HG02798 (cell line): ENCODE measurements around the gene GALNT10.

ENCODE experiments used
- ATAC-seq: cut with Tn5 transposase; IDR thresholded peaks from one replicate; pipeline ENCODE4 v1.9.1; 2021; ENCODE audit warnings: mild to moderate bottlenecking; ENCODE audit not compliant: unreplicated experiment, poor library complexity

The GALNT10 gene

DNA sequence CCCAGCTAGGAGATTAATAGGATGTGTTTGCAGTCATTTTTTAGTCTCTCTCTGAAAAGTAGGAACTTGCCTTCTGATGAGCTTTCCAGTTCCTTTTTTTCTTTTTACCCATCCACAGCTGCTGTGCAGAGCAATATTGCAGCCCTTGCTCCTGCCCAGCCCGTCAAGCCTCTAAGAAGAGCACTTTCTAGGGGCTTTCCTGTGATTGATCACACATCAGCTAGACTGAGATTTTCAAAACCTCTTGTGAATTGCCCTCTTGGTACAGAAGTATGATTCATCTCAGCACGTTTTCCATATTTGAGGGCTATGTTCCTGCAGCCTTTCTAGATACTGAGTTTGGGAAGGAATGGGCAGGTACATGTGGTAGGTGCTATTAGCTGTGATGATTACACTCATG, 93.9 kb downstream of the GALNT10 start:
- peak; percentile 96 for ATAC-seq

GRCh38 chr5:154285661-154286408, 95.3 kb downstream of the GALNT10 start:
- ATAC-seq: no peak

DNA sequence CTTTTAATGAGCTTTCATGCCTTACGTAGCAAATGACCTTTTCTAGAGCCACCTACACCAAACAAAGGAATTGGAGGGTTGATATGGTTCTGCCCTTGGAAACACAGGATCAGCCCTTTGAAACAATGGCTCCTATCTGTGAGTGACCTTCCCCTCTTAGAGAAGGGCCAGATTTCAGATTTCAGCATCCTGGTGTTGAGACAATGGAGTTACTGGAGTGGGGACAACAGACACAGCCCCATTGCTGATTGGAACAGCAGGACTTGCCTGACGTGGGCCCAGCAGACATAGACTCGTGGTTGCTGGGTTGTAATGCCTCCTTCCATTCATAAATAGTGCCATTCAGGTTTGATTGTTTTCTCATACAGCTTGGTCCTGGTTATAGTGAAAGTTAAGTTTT, 96.0 kb downstream of the GALNT10 start:
- no peak for ATAC-seq

GRCh38 chr5:154287136-154287535, 96.6 kb downstream of the GALNT10 start:
- no peak for ATAC-seq

DNA sequence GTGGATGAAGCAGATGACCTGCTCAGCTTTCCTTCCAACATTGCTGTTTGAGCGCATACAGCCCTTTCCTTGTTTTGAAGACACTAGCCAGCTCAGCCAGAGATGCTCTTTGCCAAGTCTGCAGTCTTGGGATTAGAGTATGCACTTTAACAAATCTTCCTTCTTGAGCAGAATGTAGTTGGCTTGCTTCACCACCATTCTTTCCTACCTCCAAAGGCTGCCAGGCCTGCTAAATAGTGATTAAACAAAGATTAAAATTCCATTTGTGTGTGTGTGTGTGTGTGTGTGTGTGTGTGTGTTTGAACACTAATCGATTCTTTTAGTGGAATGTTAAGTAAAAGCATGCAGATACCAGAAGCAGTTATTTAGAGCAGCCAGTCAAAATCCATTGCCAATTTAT, 97.6 kb downstream of the GALNT10 start:
- ATAC-seq: no peak

DNA sequence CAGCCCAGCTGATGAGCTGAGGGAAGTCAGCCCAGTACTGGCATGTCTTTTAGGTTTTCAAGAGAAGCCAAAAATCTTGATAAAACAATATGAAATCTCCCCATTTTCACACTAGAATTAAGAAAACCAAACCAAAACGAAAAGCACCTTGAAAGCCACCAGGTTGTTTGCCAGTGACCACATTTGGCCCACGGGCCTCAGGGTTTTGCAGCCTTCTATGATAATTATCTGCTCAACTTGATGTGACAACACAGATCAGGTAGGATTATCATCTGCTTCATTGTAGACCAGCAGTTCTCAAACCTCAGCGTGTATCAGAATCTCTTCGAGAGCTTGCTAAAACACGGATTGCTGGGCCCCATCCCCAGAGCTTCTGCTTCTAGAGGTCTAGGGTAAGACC, 101.4 kb downstream of the GALNT10 start:
- no peak for ATAC-seq

GRCh38 chr5:154293219-154293618, 102.7 kb downstream of the GALNT10 start:
- ATAC-seq: no peak

DNA sequence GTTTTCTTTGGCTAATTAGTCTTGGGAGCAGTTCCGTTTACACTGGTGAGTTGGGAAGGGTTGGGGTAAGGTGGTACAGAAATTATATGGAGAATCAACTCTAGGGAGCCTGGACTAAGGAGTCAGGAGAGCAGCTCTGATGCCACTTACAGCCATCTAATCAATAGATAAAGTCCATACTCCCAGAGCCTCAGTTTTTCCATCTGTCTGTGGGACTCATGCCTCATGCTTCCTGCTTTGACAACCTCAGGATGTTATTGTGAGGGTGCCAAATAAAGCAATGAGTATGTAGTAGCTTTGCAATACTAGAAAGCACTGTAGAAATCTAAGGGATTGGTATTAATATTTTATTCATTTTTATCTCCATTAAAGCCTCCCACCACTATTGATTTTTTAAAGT, 105.0 kb downstream of the GALNT10 start:
- ATAC-seq: no peak

DNA sequence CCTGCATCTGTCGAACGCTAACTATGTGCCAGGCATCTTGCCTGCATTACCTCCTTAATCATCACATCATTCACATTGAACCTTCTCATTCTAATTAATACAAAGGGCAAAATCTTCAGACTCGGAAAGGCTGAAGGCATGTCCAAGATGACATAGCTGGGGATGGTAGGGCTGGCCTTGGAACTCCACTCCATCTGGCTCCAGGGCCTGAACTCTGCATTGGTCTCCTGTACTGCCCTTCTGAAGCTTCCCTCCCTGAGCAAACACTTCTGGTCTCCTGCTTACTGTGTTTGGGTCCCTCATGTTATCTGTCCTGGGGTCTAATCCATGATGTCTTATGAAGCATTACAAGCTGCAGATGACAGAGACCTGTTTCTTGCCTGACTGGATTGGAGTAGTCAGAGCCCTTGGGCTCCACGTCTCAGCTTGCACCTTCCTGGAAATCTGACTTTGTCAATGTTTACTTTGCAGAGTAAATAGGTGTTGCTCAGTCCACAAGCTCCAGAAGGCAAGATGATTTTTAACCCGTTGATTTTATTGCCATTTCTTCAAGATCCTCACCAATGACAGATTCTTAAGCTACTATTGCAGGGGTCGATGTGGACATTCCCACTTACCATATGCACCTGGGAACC, 106.1 kb downstream of the GALNT10 start:
- ATAC-seq: no peak

GRCh38 chr5:154298065-154298464, 107.5 kb downstream of the GALNT10 start:
- no peak for ATAC-seq

DNA sequence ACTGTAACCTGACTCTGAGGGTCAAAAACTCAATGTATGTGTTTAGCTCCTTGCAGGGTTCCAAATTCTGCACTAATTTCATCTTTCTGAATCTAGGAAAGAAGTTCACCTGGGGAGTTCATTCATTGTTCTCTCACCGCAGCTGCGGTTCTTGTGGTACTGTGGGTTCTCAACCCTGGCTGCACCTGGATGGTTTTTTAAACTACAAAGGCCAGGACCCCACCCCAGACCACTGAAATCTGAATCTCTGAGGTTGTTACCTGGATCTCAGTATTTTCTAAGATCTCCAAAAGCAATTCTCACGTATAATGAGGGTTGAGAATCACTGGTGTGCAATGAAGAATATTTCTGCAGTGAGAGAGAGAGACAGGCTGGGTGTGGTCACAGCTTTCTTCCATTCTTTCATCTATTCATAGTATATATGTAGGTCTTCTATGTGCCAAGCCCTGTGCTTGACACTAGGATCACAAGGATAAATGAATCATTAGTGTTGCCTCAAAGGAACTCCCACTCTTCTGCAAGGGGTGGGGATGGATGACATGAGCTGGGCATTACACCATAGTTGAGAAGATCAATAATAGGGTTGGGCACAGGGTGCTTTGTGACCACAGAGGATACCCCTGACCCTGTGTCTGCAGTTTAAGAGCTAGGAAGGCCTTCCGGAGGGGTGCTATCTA, 109.8 kb downstream of the GALNT10 start:
- no peak for ATAC-seq

DNA sequence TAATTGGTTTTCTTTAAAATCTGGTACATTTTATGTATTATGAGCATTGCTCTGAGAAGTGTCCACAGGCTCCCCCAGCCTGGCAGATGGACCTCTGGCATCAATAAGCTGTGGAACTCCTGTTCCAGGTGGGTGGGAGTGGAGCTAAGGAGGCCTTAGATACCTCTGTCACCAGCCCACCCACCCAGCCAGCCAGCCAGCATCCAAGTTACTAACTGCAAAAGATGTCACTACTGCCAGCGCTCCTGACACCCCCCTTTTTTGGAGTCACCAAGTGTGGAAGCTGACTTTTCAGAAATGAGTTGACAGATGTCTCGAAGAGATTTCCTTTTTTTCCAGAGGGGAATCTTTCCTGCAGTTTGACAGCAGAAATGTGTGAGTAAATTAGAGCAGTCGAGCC, 111.2 kb downstream of the GALNT10 start:
- no peak for ATAC-seq

DNA sequence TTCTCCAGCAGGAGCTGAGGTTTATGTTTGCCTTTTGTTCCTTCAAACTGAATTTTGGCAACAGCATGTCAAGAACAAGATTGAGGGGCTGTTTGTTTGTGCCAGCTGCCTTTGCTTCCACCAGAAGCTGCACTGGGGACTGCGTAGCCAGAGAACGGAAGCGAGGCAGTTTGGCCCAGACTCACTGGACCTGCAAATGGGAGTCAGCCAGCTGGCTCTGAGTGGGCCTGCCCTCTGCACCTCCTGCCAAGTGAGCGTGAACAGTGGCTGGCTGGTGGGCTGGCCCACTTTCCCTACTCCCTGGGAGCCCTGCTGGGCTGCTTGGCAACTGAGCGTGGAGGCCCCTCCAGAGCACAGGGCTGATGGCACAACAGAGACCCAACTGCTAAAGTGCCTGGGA, 111.6 kb downstream of the GALNT10 start:
- no peak for ATAC-seq

- ATAC-seq: no peak
These were observed 112.6 kb downstream of the GALNT10 start for GRCh38 chr5:154303133-154303532.

DNA sequence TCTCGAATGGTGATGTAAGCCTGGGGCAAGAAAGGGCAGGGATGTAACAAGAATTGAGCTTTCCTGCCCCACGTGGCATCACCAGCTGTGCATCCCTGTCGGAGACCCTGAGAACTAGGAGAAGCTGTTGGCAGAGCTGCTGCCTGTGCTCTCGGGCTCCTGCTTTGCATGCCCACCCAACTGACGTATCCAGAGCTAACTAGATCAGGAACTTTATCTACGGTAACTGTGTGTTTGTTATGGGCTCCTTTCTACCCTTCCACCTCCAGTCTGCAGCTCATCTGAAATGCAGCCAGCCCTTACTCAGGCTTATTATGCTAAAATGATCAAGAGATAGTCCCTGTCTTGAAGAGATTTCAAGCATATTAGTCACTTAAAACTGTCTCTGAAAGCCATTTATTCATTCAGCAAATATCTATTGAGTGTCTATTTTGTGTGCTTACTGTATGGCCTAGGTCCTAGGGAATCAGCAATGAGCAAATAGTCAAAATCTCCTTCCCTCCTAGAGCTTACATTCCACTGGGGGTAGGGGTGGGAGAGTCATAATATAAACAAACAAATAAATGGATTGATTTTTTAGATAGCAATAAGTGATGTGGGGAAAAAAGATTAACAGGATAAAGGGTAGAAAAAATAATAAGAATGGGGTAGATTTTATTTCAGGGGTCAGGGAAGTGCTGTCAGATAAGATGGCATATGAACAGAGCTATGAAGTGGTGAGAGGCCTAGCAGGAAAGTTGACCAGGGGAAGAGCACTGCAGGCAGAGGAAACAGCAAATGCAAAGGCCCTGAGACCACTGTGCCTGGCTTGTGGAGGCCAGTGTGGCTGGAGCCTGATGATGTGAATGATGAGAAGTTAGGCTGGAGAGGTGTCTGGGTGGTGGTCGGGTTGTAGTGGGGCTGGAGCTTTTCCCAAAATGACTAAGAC, 118.2 kb downstream of the GALNT10 start:
- no peak for ATAC-seq

GRCh38 chr5:154309371-154309745, 118.8 kb downstream of the GALNT10 start:
- ATAC-seq: no peak

DNA sequence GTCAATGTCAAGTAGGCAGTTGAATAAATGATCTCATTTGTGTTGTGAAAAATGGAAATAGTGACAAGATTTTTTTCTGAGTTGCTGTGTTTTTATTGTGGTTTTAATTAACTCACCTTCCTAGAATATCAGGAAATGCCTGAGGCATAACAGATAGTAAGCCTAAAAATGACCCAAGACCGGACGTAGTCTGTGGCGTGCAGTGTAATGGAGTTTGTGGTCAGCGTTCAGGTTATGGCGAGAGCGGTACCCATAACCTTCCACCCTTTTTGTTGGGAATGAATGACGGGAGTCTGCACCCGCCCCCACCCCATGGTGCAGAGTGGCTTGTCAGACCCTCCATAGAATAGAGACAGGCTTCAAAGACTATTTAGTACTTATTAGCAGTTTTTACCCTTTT, 119.3 kb downstream of the GALNT10 start:
- no peak for ATAC-seq

GRCh38 chr5:154311362-154311761, 120.8 kb downstream of the GALNT10 start:
- peak; percentile 65 for ATAC-seq

- no peak for ATAC-seq
These were observed 121.5 kb downstream of the GALNT10 start for GRCh38 chr5:154312000-154312399.

GRCh38 chr5:154312576-154312975, 122.0 kb downstream of the GALNT10 start:
- ATAC-seq: no peak
